Astrocyte (in vitro differentiated cells and primary cell): ENCODE measurements around the gene FOXL3.

ENCODE experiments used
- CTCF ChIP-seq: IDR thresholded peaks from 2 replicates; pipeline ENCODE4 v1.5.1; 2011; ENCODE audit warnings: low read depth, mild to moderate bottlenecking, inconsistent platforms, low read length, moderate library complexity; ENCODE audit not compliant: insufficient read depth
- EZH2 ChIP-seq: IDR thresholded peaks from 2 replicates; pipeline ENCODE4 v1.6.1; 2012; ENCODE audit warnings: mild to moderate bottlenecking, low read length, inconsistent platforms; ENCODE audit not compliant: insufficient read depth

- no peak for TF ChIP-seq CTCF
- no peak for TF ChIP-seq EZH2
Observed at GRCh38 chr7:249989-250388, 40.0 kb upstream of the FOXL3 start.
